ENCODE measurements around the gene ZNF414. TPM values are rescaled to one million over a fixed set of nuclear protein-coding genes. Genes with fewer than 3 reads are reported as not detected.

Gene ZNF414
- polyA plus RNA-seq, 2 of the 4 experiments (the other 2 are of a cell fraction), result 2.8 to 22.1 TPM

GRCh38 chr19:8469613-8470368 lies 44.2 kb downstream of the ZNF414 start:
- POLR2A ChIA-PET, result no interaction called here
- Histone ChIP-seq H3K9me3 (no peaks in the 10 kb centered on the region), H3K4me3 (no peak overlapping the region), H3K4me2 (no peak overlapping the region), H3K4me1 (no peaks in the 10 kb centered on the region), H3K27ac (no peak overlapping the region)
- ATAC-seq (no peak), DNase-seq (ENCODE audit: low read depth in 1 of 2, low spot score in 1 of 2) (no peak), FAIRE-seq (no peak)
- WGBS (ENCODE audit: missing lambda C conversion rate), result 96% methylated on average over 13 of the region's 13 CpGs
- no peak for TF ChIP-seq NR3C1 (IDR thresholded peaks at IDR 0.05)
- no peak for TF ChIP-seq PBX3 (IDR thresholded peaks at IDR 0.05)
- TF ChIP-seq MAZ (IDR thresholded peaks at IDR 0.05; ENCODE audit: borderline replicate concordance, low read depth, low read length), result no peak
- no peak for TF ChIP-seq MAX (IDR thresholded peaks at IDR 0.05)
- TF ChIP-seq ATOH8 (CRISPR knock-in tag; IDR thresholded peaks at IDR 0.05; ENCODE audit: low read depth), result no peak
- TF ChIP-seq RFX5 (IDR thresholded peaks at IDR 0.05), result no peak
- no peak for TF ChIP-seq GATA3 (IDR thresholded peaks at IDR 0.05; ENCODE audit: borderline replicate concordance)
- no peak for TF ChIP-seq EP300 (IDR thresholded peaks at IDR 0.05)
- no peak for TF ChIP-seq PHF8 (IDR thresholded peaks at IDR 0.05; ENCODE audit: borderline replicate concordance, low read depth)
- no peak for TF ChIP-seq FOSB (CRISPR knock-in tag; IDR thresholded peaks at IDR 0.05)
- no peak for TF ChIP-seq POLR2A (IDR thresholded peaks at IDR 0.05; ENCODE audit: low read length)
- no peak for TF ChIP-seq NPAS2 (CRISPR knock-in tag; IDR thresholded peaks at IDR 0.05; ENCODE audit: borderline replicate concordance)
- no peak for TF ChIP-seq EHF (CRISPR knock-in tag; IDR thresholded peaks at IDR 0.05)
- no peak for TF ChIP-seq BHLHE40 (IDR thresholded peaks at IDR 0.05; ENCODE audit: low read depth, low read length)
- TF ChIP-seq JUN (IDR thresholded peaks at IDR 0.05), result no peak
- no peak for TF ChIP-seq CBX8 (IDR thresholded peaks at IDR 0.05)
- CTCF ChIA-PET, result interaction anchor here (0.6 kb wide), 1 partner anchor 226 kb away, joined by 3 read pairs; no protein-coding TSS in a partner anchor

GRCh38 chr19:8468761-8469373 lies 45.1 kb downstream of the ZNF414 start:
- 94% methylated on average over 8 of the region's 8 CpGs for WGBS (ENCODE audit: missing lambda C conversion rate)
- POLR2A ChIA-PET, result no interaction called here
- DNase-seq (ENCODE audit: low read depth in 1 of 2, low spot score in 1 of 2), result no peak
- TF ChIP-seq CHD4 (IDR thresholded peaks at IDR 0.05; ENCODE audit: borderline replicate concordance) (no peak), EP300 (IDR thresholded peaks at IDR 0.05) (no peak), HOXA7 (CRISPR knock-in tag; IDR thresholded peaks at IDR 0.05) (no peak), NFE2L2 (conservative IDR thresholded peaks at IDR 0.05; ENCODE audit: low read length) (no peak), RAD21 (conservative IDR thresholded peaks at IDR 0.05 in 1 of 2, IDR thresholded peaks at IDR 0.05 in 1 of 2) (no peak), FOXS1 (CRISPR knock-in tag; IDR thresholded peaks at IDR 0.05) (no peak), CEBPB (IDR thresholded peaks at IDR 0.05) (no peak), HMGXB4 (CRISPR knock-in tag; IDR thresholded peaks at IDR 0.05; ENCODE audit: borderline replicate concordance) (no peak), SREBF2 (IDR thresholded peaks at IDR 0.05) (no peak), JUNB (IDR thresholded peaks at IDR 0.05) (no peak)
- CTCF ChIA-PET, result no interaction called here
- no peaks in the 10 kb centered on the region for H3K4me1 ChIP-seq
- H3K9me3 ChIP-seq, result no peaks in the 10 kb centered on the region
- no peak for FAIRE-seq
- ATAC-seq, result no peak
- H3K4me2 ChIP-seq, result no peak overlapping the region
- no peak overlapping the region for H3K4me3 ChIP-seq
- no peak overlapping the region for H3K27ac ChIP-seq

All from A549 (cell line).